Loucy (cell line): ENCODE data around the gene GABBR2.

ENCODE experiments used
- H2AFZ ChIP-seq: fragments of 200-600 bp; sonication (generic); 2 replicates; pipeline ENCODE4 v1.6.0; 2016; ENCODE audit warnings: antibody characterized with exemption, mild to moderate bottlenecking, low read length, moderate library complexity
- H3F3A ChIP-seq: fragments of 200-600 bp; 2 replicates; pipeline ENCODE4 v1.6.0; 2016; ENCODE audit warnings: antibody characterized with exemption, low read depth, mild to moderate bottlenecking
- H3K27me3 ChIP-seq: fragments of 200-600 bp; sonication (generic); 2 replicates; pipeline ENCODE4 v1.6.1; 2014; ENCODE audit warnings: low read length, mild to moderate bottlenecking; ENCODE audit not compliant: insufficient read depth, poor library complexity, severe bottlenecking
- H3K36me3 ChIP-seq: fragments of 200-600 bp; sonication (generic); 2 replicates; pipeline ENCODE4 v1.6.1; 2016; ENCODE audit warnings: low read length; ENCODE audit not compliant: insufficient read depth
- H3K4me1 ChIP-seq: fragments of 200-600 bp; sonication (generic); 2 replicates; pipeline ENCODE4 v1.5.1; 2014; ENCODE audit warnings: low read length, mild to moderate bottlenecking; ENCODE audit not compliant: insufficient read depth, poor library complexity, severe bottlenecking
- H3K4me2 ChIP-seq: fragments of 200-600 bp; sonication (generic); 2 replicates; pipeline ENCODE4 v1.6.0; 2014; ENCODE audit warnings: antibody characterized with exemption, low read length, low read depth, mild to moderate bottlenecking; ENCODE audit not compliant: poor library complexity, severe bottlenecking
- H3K4me3 ChIP-seq: fragments of 200-600 bp; sonication (generic); 2 replicates; pipeline ENCODE4 v1.5.1; 2014; ENCODE audit warnings: low read length, mild to moderate bottlenecking, mixed read lengths; ENCODE audit not compliant: poor library complexity, severe bottlenecking
- H3K79me2 ChIP-seq: fragments of 200-600 bp; sonication (generic); 2 replicates; pipeline ENCODE4 v1.6.1; 2014; ENCODE audit warnings: low read length; ENCODE audit not compliant: insufficient read depth
- H3K9ac ChIP-seq: fragments of 200-600 bp; sonication (generic); 2 replicates; pipeline ENCODE4 v1.6.0; 2014; ENCODE audit warnings: mild to moderate bottlenecking, low read depth, low read length, moderate library complexity; ENCODE audit not compliant: poor library complexity, severe bottlenecking
- H3K9me2 ChIP-seq: fragments of 200-600 bp; sonication (generic); replicated peaks from 2 replicates; pipeline ENCODE4 v1.6.1; 2016; ENCODE audit warnings: low read depth, low read length, mixed read lengths
- H3K9me3 ChIP-seq: fragments of 200-600 bp; sonication (generic); 2 replicates; pipeline ENCODE4 v1.6.1; 2014; ENCODE audit warnings: mild to moderate bottlenecking, antibody characterized with exemption, low read length, low read depth; ENCODE audit not compliant: insufficient read depth
- H4K20me1 ChIP-seq: fragments of 200-600 bp; sonication (generic); 2 replicates; pipeline ENCODE4 v1.6.0; 2014; ENCODE audit warnings: antibody characterized with exemption, low read length, mild to moderate bottlenecking; ENCODE audit not compliant: insufficient read depth, poor library complexity, severe bottlenecking
- CTCF ChIP-seq: fragments of 200-600 bp; sonication (generic); conservative IDR thresholded peaks from 2 replicates; pipeline ENCODE4 v1.5.1; 2014; ENCODE audit warnings: mild to moderate bottlenecking, antibody characterized with exemption, low read length
- EZH2phosphoT487 ChIP-seq: fragments of 200-600 bp; IDR thresholded peaks from 2 replicates; pipeline ENCODE4 v1.6.1; 2018; ENCODE audit warnings: antibody characterized with exemption, mild to moderate bottlenecking, moderate library complexity, borderline replicate concordance

The GABBR2 gene

DNA sequence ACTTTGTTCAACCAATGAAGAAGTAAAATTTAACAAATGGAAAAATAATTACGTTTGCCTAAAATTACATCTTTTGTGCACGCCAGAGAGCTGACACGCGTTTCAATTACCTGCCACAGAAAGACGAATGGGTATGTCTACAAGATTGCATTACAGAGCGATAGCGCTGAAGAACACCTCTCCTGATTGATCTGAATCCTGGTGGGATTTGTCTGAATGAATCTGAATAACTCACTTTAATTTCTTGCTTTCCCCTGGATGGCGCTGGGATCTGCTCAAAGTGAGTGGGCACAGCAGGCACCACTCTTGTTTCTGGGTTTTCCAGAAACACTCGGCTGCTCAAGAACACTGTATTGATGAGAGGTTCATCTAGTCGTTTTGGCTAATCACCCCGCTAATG, 304.5 kb downstream of the GABBR2 start:
- H3F3A ChIP-seq = no peaks in the 10 kb centered on the region
- no peaks in the 10 kb centered on the region for H4K20me1 ChIP-seq
- no peak overlapping the region for H3K4me3 ChIP-seq
- H3K9me3 ChIP-seq = no peaks in the 10 kb centered on the region
- H3K9me2 ChIP-seq = no peaks in the 10 kb centered on the region
- H3K79me2 ChIP-seq = no peaks in the 10 kb centered on the region
- H3K4me2 ChIP-seq = no peak overlapping the region
- H3K36me3 ChIP-seq = no peaks in the 10 kb centered on the region
- H3K4me1 ChIP-seq = no peaks in the 10 kb centered on the region
- H3K27me3 ChIP-seq = no peaks in the 10 kb centered on the region
- TF ChIP-seq EZH2phosphoT487 = no peak
- no peak overlapping the region for H2AFZ ChIP-seq
- no peak overlapping the region for H3K9ac ChIP-seq

- Histone ChIP-seq H3K4me3 (no peak overlapping the region), H3K79me2 (no peaks in the 10 kb centered on the region), H3K9me3 (no peaks in the 10 kb centered on the region), H3K4me2 (no peak overlapping the region), H3K27me3 (no peaks in the 10 kb centered on the region), H2AFZ (no peak overlapping the region), H3K4me1 (no peaks in the 10 kb centered on the region), H3K36me3 (no peaks in the 10 kb centered on the region), H4K20me1 (no peaks in the 10 kb centered on the region), H3K9me2 (no peaks in the 10 kb centered on the region), H3K9ac (no peak overlapping the region), H3F3A (no peaks in the 10 kb centered on the region)
- TF ChIP-seq CTCF = no peak
- TF ChIP-seq EZH2phosphoT487 = no peak
Observed at GRCh38 chr9:98403715-98404114, 305.0 kb downstream of the GABBR2 start.

GRCh38 chr9:98402019-98402840, 306.5 kb downstream of the GABBR2 start:
- no peaks in the 10 kb centered on the region for H3K79me2 ChIP-seq
- no peaks in the 10 kb centered on the region for H3K4me1 ChIP-seq
- no peak overlapping the region for H3K4me3 ChIP-seq
- no peak for TF ChIP-seq CTCF
- no peak for TF ChIP-seq EZH2phosphoT487
- no peak overlapping the region for H3K9ac ChIP-seq
- no peaks in the 10 kb centered on the region for H4K20me1 ChIP-seq
- no peak overlapping the region for H2AFZ ChIP-seq
- H3K9me3 ChIP-seq = no peaks in the 10 kb centered on the region
- no peaks in the 10 kb centered on the region for H3K9me2 ChIP-seq
- H3K36me3 ChIP-seq = no peaks in the 10 kb centered on the region
- H3K27me3 ChIP-seq = peaks cover 6% of the 10 kb centered on the region
- no peaks in the 10 kb centered on the region for H3F3A ChIP-seq
- no peak overlapping the region for H3K4me2 ChIP-seq
